Hematopoietic multipotent progenitor cell treated with erythropoietin and hydrocortisone succinate and interleukin-3 and kit ligand, for 6 days (in vitro differentiated cells): Measurements from ENCODE around the gene LCN9.

Experiments
- DNase-seq: peaks from one replicate; pipeline ENCODE4 v3.0.0-alpha.2; 2015

The LCN9 gene

DNA sequence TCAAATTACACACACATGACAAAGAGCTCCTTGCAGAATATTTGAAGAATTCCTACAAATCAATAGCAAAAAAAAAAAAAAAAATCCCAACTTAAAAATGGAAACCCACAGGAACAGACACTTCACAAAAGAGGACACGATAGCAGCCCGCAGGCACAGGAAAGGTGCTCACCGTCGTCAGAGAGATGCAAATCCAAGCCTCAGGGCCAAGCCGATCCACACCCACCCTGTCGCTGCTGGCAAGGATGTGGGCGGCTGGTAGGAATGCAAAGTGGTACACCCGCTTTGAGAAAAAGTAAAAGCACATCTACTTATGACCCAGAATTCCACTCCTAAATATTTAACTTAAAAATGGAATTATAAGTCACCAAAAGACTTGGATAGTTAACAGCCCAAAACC is 10.8 kb downstream of the LCN9 start:
- DNase-seq = no peak

DNA sequence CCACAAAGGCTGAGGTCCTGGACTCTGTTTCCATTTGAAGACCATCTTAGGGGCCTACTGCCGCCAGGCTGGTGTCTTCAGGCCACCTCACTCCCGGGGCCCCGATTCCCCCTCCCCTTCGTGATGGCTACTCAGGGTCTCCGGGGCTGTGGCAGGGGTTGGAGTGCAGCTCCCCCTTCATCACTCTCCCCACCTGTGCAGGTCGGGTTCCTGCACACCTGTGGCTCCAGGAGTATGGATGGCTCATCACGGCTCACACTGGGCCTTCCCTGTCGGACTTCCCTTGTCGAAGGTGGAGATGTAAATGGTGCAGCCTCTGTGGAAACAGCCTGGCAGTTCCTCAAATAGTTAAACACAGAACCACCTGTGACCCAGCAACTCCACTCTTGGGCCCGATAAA is 11.9 kb downstream of the LCN9 start:
- DNase-seq = no peak

DNA sequence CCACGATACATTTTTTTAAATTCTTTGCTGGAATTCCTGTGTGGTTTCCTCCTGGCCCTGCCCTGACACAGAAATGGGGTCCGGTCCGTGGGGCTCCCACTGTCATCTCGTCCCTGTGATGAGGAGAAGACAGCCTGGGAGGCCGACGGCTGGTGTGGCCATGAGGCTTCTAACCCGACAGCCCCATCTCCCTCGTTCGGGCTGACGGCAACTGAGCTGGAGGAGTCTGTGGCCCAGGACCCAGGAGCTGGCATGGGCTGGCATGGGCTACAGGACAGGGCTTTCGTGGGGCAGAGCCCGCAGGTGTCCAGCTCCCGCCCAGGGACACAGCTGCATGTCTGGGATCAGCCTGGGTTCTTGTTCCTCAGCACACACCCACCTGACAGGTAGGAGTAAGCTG is 13.8 kb downstream of the LCN9 start:
- no peak for DNase-seq

DNA sequence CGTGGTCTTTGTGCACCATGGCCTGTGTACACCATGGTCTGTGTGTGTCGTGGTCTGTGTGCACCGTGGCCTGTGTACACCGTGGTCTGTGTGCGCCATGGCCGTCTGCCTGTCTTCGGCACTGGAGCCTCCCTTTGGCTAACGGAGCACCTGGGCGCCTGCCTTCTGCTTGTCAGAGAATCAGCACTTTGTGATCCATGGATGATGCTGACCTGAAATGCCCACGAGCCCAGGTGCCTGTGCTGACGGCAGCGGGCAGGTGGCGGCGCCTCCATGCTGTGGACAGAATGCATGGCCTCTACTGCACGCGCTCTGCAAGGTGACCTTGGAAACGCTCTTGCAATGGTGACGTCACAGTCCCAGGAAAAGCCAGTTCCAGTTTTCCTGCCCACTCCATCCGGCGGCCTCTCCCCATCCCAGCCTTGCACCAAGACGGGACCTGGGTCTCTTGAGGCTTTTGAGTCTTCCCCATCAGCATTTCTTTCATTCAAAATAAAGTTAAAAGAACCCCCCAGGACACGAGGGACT is 14.6 kb downstream of the LCN9 start:
- no peak for DNase-seq

- no peak for DNase-seq
Observed at GRCh38 chr9:135678236-135679017, 15.3 kb downstream of the LCN9 start.

- no peak for DNase-seq
Observed at GRCh38 chr9:135680056-135680455, 16.9 kb downstream of the LCN9 start.

DNA sequence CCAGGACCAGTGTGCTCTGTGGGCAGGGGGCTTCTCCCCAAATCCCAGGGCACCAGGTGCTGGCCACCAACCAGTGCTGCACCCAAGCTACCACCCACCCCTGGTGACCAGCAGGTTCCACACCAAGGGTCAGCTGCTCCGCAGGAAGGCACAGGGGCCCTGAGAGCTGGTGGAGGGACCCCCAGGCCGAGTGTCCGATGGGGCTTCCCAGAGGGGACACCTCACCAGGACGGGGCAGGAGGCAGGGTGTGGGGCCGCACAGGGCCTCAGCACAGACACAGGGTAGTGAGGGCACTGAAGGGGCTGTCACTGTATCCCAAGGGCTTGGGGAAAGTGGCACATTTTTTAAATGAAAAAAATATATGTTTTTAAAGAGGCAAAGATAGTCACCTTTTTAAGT is 18.1 kb downstream of the LCN9 start:
- DNase-seq = no peak

DNA sequence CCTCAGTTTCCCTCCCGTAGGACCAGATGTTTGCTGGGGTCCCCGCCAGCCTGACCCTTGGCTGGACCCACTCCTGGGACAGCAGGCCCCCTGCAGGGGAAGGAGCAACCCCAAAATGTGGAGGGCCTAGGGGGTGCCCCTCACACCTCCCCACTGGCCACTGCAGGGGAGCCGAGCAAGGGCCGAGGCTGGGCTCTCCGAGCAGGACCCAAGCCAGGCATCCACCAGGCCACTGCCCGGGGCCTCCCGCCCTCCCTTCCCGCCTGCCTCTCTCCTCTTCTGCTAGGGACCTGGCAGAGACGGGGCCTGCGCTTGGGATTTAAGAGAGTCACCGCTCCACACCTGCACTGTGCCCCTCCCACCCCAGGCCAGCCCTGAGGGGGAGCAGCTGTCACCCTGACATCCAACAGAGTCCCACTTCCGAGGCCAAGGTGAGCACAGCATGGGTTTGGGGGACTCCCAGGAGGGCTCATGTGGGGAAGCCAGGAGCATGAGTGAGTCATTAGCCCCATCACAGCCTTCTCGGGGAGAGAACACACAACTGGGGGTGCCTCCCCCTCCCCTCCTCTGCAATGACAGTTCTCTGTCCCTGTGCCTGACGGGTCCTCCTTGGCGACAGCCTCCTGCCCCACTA is 20.4 kb downstream of the LCN9 start:
- DNase-seq = no peak

DNA sequence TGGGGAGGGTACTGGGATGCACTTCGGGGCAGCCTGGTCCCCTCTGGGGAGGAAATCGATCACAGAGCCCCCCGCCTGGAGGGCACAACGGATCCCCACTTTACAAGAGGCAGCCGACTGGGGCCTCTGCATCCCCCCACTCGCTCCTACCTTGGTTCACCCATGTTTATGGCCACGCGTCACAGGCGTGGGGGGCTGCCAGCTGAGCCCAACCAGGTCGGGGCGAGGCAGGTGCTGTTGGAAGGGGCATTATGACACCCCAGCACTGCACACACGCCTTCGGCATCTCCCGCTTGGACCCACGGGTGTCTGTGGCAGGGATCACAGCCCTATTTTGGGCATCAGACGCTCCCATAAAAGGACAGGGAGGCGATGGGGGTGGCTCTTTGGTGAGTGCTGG is 21.6 kb downstream of the LCN9 start:
- DNase-seq = no peak

- DNase-seq = no peak
Observed at GRCh38 chr9:135687216-135687615, 24.1 kb downstream of the LCN9 start.

DNA sequence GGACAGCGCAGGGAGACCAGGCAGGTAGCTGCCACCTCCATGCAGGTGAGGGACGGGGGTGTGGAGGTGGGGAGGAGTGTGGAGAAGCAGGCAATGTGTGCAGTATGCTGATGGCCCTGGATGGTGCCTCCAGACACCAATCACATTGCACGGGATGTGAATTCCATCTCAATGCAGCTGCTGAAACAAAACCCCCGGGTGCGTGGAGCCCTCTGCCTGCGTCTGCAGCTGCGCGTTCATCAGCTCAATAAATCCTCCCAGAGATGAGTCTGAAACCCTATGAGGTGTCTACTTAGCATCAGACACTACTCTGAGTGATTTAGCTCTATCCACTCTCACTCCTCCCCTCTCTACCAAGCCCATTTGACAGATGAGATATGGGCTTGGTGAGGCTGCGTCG is 25.9 kb downstream of the LCN9 start:
- DNase-seq = no peak

GRCh38 chr9:135690836-135691570 is 27.9 kb downstream of the LCN9 start:
- DNase-seq = no peak

GRCh38 chr9:135692410-135692809 is 29.3 kb downstream of the LCN9 start:
- DNase-seq = no peak

DNA sequence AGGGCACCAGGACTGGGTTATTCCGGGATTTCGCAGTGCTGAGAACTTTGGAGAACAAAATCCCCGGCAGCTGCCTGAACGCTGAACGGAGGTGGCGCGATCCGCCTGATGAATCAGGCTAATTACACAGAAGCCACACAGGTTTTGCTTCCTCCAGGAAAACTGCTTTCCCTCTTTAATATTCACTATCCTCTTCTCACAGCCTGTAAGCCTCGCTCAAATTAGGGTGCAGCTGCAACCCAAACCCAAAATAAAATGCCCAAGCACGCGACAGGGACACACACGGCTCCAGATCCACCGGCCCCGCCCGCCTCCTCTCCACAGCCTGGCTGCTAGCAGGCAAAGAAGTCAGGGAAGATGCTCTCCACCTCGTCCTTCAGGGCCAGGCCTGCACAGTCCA is 30.2 kb downstream of the LCN9 start:
- DNase-seq = no peak

GRCh38 chr9:135693771-135694170 is 30.7 kb downstream of the LCN9 start:
- DNase-seq = no peak

GRCh38 chr9:135694414-135694813 is 31.3 kb downstream of the LCN9 start:
- DNase-seq = no peak

DNA sequence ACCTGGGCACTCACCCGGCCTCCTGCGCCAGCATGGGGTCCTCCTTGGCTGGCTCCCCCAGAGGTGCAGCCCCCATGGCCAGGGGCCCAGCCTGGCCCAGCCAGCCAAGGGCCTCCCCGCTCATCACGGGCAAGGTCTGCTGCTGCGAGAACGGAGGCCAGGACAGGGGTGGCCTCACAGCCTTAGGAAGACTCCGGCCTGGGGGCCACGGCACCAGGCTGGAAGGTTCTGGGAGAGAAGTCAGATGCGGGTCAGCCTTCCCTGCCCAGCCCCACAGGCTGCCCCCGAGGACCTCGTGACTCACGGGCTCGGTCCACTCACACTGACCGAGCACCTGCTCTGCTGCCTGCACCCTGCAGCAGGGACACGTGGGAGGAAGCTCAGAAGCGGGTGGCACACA is 31.9 kb downstream of the LCN9 start:
- DNase-seq = no peak

DNA sequence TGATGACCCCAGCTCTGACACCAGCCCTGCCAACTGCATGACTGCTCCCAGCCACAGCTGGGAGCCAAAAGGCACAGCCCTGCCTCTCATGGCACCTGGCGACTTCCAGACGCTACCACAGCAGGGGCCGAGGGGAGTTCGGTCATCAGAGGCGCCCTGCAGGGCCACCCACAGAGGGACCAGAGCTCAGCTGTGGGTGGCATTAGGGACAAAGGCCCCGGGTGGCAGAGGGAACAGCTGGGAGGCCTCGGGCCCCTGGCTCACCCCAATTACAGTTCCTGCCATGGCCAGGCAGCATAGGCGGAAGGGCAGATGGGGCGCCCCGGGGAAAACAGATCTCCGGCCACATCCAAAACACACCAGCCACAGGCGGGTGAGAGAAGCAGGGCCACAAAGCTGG is 32.5 kb downstream of the LCN9 start:
- no peak for DNase-seq

DNA sequence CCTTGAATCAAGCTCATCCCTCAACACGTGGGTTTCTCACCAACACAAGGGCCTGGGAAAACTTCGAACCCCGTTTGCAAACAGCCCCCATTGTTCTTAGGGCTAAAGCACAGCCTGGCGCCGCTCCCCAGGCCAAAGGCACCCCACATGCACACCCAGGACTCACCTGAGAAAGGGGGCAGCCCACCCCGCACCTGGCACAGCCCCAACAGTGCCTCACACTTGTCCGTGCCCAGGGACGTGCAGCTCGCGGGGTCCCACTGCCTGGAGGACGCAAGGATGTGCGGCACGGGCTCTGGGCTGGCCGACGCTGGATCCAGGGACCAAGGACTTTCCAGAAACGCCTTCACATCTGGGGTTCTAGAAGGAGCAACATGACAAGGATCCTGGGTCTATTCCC is 33.3 kb downstream of the LCN9 start:
- no peak for DNase-seq

- DNase-seq = no peak
Observed at GRCh38 chr9:135697226-135697625, 34.1 kb downstream of the LCN9 start.

DNA sequence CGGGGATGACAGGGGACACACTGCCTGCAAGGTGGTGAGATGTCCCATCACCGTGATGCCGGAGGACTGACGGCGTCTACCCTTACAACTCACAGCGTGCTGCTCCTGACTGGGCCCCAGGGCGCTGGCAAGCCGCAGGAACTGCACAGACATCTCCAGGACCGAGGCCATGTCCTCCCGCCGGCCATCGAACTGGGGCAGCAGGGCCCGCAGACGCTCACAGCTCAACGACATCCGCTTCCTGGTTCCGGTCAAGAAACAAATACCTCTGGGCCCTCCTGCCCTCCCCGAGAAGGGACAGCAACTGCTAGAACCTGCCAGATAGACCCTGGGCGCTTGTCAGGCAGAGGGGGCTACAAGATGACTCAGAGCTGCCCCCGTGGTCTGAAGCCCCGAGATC is 35.1 kb downstream of the LCN9 start:
- no peak for DNase-seq

DNA sequence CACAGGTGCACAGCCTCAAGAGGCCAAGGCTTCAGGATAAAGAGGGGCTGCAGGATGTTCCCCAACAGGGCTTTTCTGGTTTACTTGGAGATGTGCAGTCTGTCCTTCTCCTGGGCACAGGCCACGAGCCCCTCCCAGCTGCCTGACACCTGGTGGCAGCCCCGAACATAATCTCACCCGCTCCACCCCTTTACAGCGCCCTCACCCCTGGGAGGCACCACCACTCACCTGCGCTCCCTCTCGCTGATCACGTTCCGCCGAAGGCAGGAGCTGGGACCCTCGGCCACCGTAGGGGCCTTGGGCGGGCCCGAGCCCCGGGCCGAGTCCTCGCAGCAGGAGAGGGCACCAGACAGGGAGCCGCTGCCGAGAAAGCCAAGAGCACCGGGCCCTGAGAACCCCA is 35.7 kb downstream of the LCN9 start:
- DNase-seq = no peak

DNA sequence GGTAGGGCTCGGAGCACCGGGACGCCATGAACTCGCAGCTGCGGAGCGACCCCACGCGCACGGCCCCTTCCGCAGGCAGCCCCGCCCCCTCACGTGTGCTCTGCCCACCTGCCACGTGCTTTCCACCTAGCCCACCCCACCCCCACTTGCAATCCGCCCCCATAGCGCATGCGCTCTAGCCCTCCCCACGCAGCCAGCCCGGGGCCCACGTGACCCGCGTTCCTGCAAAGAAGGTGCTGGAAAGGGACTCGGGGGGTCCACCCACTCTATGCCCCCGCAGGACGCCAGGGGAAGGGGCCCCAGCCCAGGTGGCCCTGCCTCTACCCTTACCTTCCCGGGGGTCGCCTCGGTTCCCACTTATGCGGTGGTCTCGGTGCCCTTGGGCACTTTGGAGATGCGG is 36.3 kb downstream of the LCN9 start, which contains the start of gene SOHLH1:
Gene SOHLH1 (minus strand): TSS at position 42 of the 400 bp plus-strand sequence. CDS start 14 bp downstream, at position 28.
- no peak for DNase-seq

GRCh38 chr9:135700525-135700924 is 37.4 kb downstream of the LCN9 start:
- DNase-seq = no peak
